GM23248 (cell line): ENCODE measurements around the gene PGS1. TPM values are rescaled to one million over a fixed set of nuclear protein-coding genes. Genes with fewer than 3 reads are reported as not detected.

ENCODE experiments used
- DNase-seq: peaks from one replicate; pipeline ENCODE4 v3.0.0-alpha.2; 2015
- H2AFZ ChIP-seq: fragments of 200-600 bp; sonication (generic); 2 replicates; pipeline ENCODE4 v1.6.1; 2016; ENCODE audit warnings: antibody characterized with exemption
- H3F3A ChIP-seq: fragments of 200-600 bp; sonication (generic); 2 replicates; pipeline ENCODE4 v1.6.1; 2016; ENCODE audit warnings: mild to moderate bottlenecking, antibody characterized with exemption, mixed run types; ENCODE audit not compliant: insufficient read depth
- H3K27ac ChIP-seq: fragments of 200-600 bp; sonication (generic); 2 replicates; pipeline ENCODE4 v1.5.1; 2016; ENCODE audit warnings: mild to moderate bottlenecking
- H3K27me3 ChIP-seq: fragments of 200-600 bp; sonication (generic); replicated peaks from 2 replicates; pipeline ENCODE4 v1.6.1; 2016; ENCODE audit warnings: mild to moderate bottlenecking; ENCODE audit not compliant: insufficient read depth
- H3K36me3 ChIP-seq: fragments of 200-600 bp; sonication (generic); 2 replicates; pipeline ENCODE4 v1.6.1; 2016; ENCODE audit warnings: low read depth, mild to moderate bottlenecking
- H3K4me1 ChIP-seq: fragments of 200-600 bp; sonication (generic); 2 replicates; pipeline ENCODE4 v1.6.1; 2016; ENCODE audit warnings: mild to moderate bottlenecking; ENCODE audit not compliant: insufficient read depth
- H3K4me2 ChIP-seq: fragments of 200-600 bp; sonication (generic); one replicate; pipeline ENCODE4 v1.6.1; 2016; ENCODE audit warnings: mild to moderate bottlenecking; ENCODE audit not compliant: unreplicated experiment
- H3K4me3 ChIP-seq: fragments of 200-600 bp; sonication (generic); 2 replicates; pipeline ENCODE4 v1.5.1; 2016; ENCODE audit warnings: mild to moderate bottlenecking
- H3K79me2 ChIP-seq: fragments of 200-600 bp; sonication (generic); 2 replicates; pipeline ENCODE4 v1.6.1; 2016; ENCODE audit warnings: mild to moderate bottlenecking; ENCODE audit not compliant: insufficient read depth
- H3K9ac ChIP-seq: fragments of 200-600 bp; sonication (generic); 2 replicates; pipeline ENCODE4 v1.6.1; 2016; ENCODE audit warnings: mild to moderate bottlenecking
- H3K9me2 ChIP-seq: fragments of 200-600 bp; sonication (generic); 2 replicates; pipeline ENCODE4 v1.6.1; 2016; ENCODE audit warnings: mixed run types, mild to moderate bottlenecking, moderate library complexity; ENCODE audit not compliant: insufficient read depth
- H3K9me3 ChIP-seq: fragments of 200-600 bp; sonication (generic); one replicate; pipeline ENCODE4 v1.6.1; 2017; ENCODE audit warnings: low read depth
- H4K20me1 ChIP-seq: fragments of 200-600 bp; sonication (generic); 2 replicates; pipeline ENCODE4 v1.6.0; 2016; ENCODE audit not compliant: insufficient read depth
- EZH2 ChIP-seq: fragments of 200-600 bp; sonication (generic); IDR thresholded peaks from 2 replicates; pipeline ENCODE4 v1.6.1; 2018; ENCODE audit warnings: antibody characterized with exemption, mild to moderate bottlenecking; ENCODE audit not compliant: insufficient read depth, poor library complexity, severe bottlenecking
- EZH2phosphoT487 ChIP-seq: fragments of 200-600 bp; sonication (generic); IDR thresholded peaks from 2 replicates; pipeline ENCODE4 v1.6.1; 2018; ENCODE audit warnings: antibody characterized with exemption, moderate library complexity, mild to moderate bottlenecking, low read depth; ENCODE audit not compliant: insufficient read depth
- WGBS, 2 experiments: methylation state at CpG; one replicate each; pipeline ENCODE4 v1.1.6; 2015 to 2017; ENCODE audit warnings: low lambda C conversion rate in 2 of 2, low coverage in 1 of 2; ENCODE audit errors: missing lambda C conversion rate in 2 of 2; 5-methylcytosine and 5-hydroxymethylcytosine counted together
- in situ Hi-C: fragments of 300-500 bp; cut with MboI; formaldehyde crosslinking; loops from 2 replicates; pipeline ENCODE4 v1.15.0; 2020
- polyA plus RNA-seq: library from polyadenylated mRNA; unstranded; fragments of >200 nt; fragmentation: Nextera tagmentation; extraction: Ambion mirVana; gene quantifications from 2 replicates; pipeline ENCODE4 v1.2.1, GENCODE V29; 2016
- total RNA-seq: library from RNA; depleted of rRNA; stranded (reverse); fragments of >200 nt; shearing (Covaris generic); gene quantifications from 2 replicates; pipeline ENCODE4 v1.2.3, GENCODE V29; 2014

PGS1 gene
- total and polyA plus RNA-seq, 2 experiments from 2014 or later, result 30.2 to 32.5 TPM

DNA sequence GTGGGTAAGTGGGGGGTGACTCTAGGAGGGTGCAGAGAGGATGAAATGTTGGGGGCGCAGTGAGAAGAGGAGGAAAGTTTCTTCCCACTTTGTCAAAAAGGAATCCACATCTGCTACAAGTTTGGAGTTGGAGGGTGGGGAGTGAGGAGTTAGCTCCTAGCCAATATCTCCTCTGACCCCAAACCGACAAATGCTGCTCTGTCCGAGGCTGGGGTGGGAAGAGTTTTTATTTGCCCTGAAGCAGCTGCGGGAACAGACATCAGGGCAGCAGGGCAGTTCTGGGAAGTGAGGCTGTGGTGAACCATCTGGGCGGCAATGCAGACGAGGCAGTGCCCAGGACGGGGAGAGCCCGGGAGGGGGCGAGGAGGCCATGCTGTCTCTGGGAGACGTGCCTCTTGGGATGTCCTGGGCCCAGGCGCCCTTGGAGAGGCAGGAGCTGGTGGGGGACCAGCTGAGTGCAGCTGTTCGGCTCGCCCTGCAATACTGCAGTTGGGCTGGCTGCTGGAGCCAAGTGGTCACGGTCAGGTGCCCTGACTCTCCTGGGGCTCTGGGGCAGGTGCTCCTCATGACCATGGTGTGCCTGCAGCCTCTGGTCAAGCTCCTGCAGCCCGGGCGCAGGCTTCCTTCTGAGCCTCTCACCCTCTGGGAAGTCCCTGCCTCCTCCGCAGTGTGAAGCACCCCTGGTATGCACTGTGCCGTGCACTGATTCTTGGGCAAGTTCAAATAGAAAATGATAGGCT, 12.2 kb upstream of the PGS1 start:
- Histone ChIP-seq H2AFZ (no peak overlapping the region), H3K4me1 (no peaks in the 10 kb centered on the region), H3K27me3 (no peaks in the 10 kb centered on the region), H3K9me3 (no peaks in the 10 kb centered on the region), H3K4me2 (no peak overlapping the region), H3K9me2 (no peaks in the 10 kb centered on the region), H3K27ac (no peak overlapping the region), H3K36me3 (no peaks in the 10 kb centered on the region), H3F3A (no peaks in the 10 kb centered on the region), H4K20me1 (no peaks in the 10 kb centered on the region), H3K79me2 (no peaks in the 10 kb centered on the region), H3K9ac (no peak overlapping the region), H3K4me3 (no peak overlapping the region)
- DNase-seq, result no peak
- TF ChIP-seq EZH2phosphoT487, result no peak
- TF ChIP-seq EZH2, result no peak
- in situ Hi-C loops, result no loop called here
- 59 to 63% methylated on average over 17 to 18 of the region's 18 CpGs for WGBS, 2 experiments

DNA sequence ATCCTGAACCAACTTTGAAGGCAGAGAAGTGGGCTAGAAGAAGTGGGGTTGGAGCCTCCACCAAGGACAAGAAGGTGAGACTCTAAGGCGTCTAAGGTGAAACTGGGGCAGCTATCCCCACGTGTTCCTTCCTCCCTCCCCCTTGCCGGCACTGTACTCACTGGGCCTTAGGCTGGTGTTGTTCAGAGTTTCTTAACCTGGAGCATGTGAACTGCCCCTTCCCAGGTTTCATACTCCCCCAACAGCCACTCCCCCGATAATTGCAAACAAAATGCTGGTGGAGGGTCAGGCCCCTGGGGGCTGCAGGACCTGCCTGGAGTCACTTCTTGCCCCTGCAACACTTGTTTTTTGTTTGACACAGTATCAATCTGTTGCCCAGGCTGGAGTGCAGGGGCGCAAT, 11.3 kb upstream of the PGS1 start:
- TF ChIP-seq EZH2phosphoT487 (no peak), EZH2 (no peak)
- no peaks in the 10 kb centered on the region for H3K9me2 ChIP-seq
- no peaks in the 10 kb centered on the region for H3K36me3 ChIP-seq
- H3K4me2 ChIP-seq, result no peak overlapping the region
- no peaks in the 10 kb centered on the region for H3K27me3 ChIP-seq
- H3F3A ChIP-seq, result no peaks in the 10 kb centered on the region
- no peak overlapping the region for H3K9ac ChIP-seq
- no peaks in the 10 kb centered on the region for H4K20me1 ChIP-seq
- no peak overlapping the region for H3K27ac ChIP-seq
- no peak overlapping the region for H2AFZ ChIP-seq
- DNase-seq, result no peak
- 86 to 87% methylated on average over 5 of the region's 5 CpGs for WGBS, 2 experiments
- H3K9me3 ChIP-seq, result no peaks in the 10 kb centered on the region
- no peaks in the 10 kb centered on the region for H3K79me2 ChIP-seq
- no peaks in the 10 kb centered on the region for H3K4me1 ChIP-seq
- in situ Hi-C loops, result no loop called here
- H3K4me3 ChIP-seq, result no peak overlapping the region

DNA sequence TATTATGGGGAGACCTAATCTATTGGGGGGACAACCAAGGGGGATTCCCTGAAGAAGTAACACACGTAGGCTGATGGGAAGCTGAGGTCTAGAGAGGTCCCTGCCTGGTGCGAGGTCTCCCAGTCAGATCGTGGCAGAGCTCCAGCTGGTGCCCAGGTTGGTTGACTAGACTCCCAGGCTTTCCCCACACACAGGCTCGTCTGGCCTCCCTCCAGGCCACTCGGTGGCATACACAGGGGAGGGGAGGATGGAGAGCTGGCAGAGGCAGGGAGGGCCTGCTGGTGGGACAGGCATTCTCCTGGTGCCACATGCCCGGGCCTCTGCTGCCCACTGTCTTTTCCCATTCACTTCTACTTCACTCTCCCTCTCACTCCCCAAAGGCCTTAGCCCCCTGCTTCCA, 10.1 kb upstream of the PGS1 start:
- no peaks in the 10 kb centered on the region for H3F3A ChIP-seq
- no peaks in the 10 kb centered on the region for H3K9me2 ChIP-seq
- no peak for TF ChIP-seq EZH2phosphoT487
- TF ChIP-seq EZH2, result no peak
- H3K4me3 ChIP-seq, result no peak overlapping the region
- in situ Hi-C loops, result no loop called here
- H3K4me1 ChIP-seq, result no peaks in the 10 kb centered on the region
- H3K9ac ChIP-seq, result no peak overlapping the region
- DNase-seq, result no peak
- H3K27me3 ChIP-seq, result no peaks in the 10 kb centered on the region
- no peaks in the 10 kb centered on the region for H3K79me2 ChIP-seq
- no peak overlapping the region for H3K27ac ChIP-seq
- H4K20me1 ChIP-seq, result no peaks in the 10 kb centered on the region
- no peak overlapping the region for H2AFZ ChIP-seq
- 79 to 91% methylated on average over 5 to 6 of the region's 6 CpGs for WGBS, 2 experiments
- no peak overlapping the region for H3K4me2 ChIP-seq
- no peaks in the 10 kb centered on the region for H3K9me3 ChIP-seq
- no peaks in the 10 kb centered on the region for H3K36me3 ChIP-seq

DNA sequence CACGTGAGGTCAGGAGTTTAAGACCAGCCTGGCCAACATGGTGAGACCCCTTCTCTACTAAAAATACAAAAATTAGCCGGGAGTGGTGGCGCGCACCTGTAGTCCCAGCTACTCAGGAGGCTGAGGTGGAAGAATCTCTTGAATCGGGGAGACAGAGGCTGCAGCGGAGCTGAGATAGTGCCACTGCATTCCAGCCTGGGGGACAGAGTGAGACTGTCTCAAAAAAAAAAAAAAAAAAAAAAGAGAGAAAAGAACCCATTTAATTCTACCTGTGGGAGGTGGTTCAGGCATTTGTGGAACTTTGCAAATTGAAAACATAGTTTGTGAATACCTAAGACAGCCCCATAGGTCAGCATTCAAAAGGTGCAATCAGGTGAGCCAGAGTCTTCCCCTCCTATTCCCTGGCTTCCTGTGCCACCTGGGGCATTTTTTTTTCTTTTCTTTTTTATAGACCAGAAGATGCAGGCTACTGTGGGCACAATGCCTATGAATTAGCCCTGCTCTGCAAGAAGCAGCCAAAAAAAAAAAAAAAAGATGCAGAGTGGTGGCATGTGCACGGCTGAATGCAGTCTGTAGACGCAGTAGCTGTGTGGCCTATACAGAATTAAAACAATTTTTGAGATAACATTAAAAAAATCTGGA, 9.5 kb upstream of the PGS1 start:
- 93% methylated on average over 7 to 8 of the region's 8 CpGs for WGBS, 2 experiments
- H3K36me3 ChIP-seq, result no peaks in the 10 kb centered on the region
- no peaks in the 10 kb centered on the region for H3K27me3 ChIP-seq
- no peak overlapping the region for H3K4me3 ChIP-seq
- no peaks in the 10 kb centered on the region for H4K20me1 ChIP-seq
- in situ Hi-C loops, result no loop called here
- no peak overlapping the region for H3K27ac ChIP-seq
- H3K79me2 ChIP-seq, result no peaks in the 10 kb centered on the region
- H3F3A ChIP-seq, result peaks cover 3% of the 10 kb centered on the region
- peaks cover 1% of the 10 kb centered on the region; the same call in 1 of the 2 replicates for H3K4me1 ChIP-seq
- no peak for TF ChIP-seq EZH2
- no peak for TF ChIP-seq EZH2phosphoT487
- DNase-seq, result no peak
- H3K9me2 ChIP-seq, result no peaks in the 10 kb centered on the region
- no peak overlapping the region for H3K4me2 ChIP-seq
- no peak overlapping the region for H2AFZ ChIP-seq
- H3K9me3 ChIP-seq, result no peaks in the 10 kb centered on the region
- no peak overlapping the region for H3K9ac ChIP-seq
